AG04450 (cell line): Measurements from ENCODE around the gene PDGFD. TPM values are rescaled to one million over a fixed set of nuclear protein-coding genes. Genes with fewer than 3 reads are reported as not detected.

Experiments
- CTCF ChIA-PET: fragments of 300-600, 350-600 bp; formaldehyde crosslinking; extraction: SDS; loops from one replicate; lab custom pipeline; 2022; ENCODE audit warnings: antibody characterized with exemption, inconsistent platforms; lab: Charles Lee
- POLR2A ChIA-PET: fragments of 350-600 bp; formaldehyde crosslinking; extraction: SDS; loops from one replicate; lab custom pipeline; 2021; ENCODE audit warnings: antibody characterized with exemption, inconsistent platforms; lab: Yijun Ruan, JAX
- DNase-seq: peaks from one replicate; pipeline ENCODE4 v3.0.0-alpha.2; 2011; ENCODE audit warnings: low read depth, low spot score
- H3K27ac ChIP-seq: one replicate; pipeline ENCODE4 v1.5.1; 2012; ENCODE audit warnings: low read depth, low read length, control low read depth
- H3K27me3 ChIP-seq: one replicate; pipeline ENCODE4 v1.6.0; 2012; ENCODE audit warnings: low read length; ENCODE audit not compliant: control insufficient read depth, insufficient read depth
- H3K4me3 ChIP-seq: 2 replicates; pipeline ENCODE4 v1.5.1; 2011; ENCODE audit warnings: mild to moderate bottlenecking, low read depth, low read length, control low read depth
- H3K9me3 ChIP-seq: 2 replicates; pipeline ENCODE4 v1.5.1; 2012; ENCODE audit warnings: low read length; ENCODE audit not compliant: control insufficient read depth, insufficient read depth
- polyA plus RNA-seq: library from polyadenylated mRNA; depleted of rRNA; stranded (reverse); fragments of >200 nt; gene quantifications from 2 replicates; pipeline ENCODE4 v1.2.3, GENCODE V29; 2011
- TF ChIP-seq, protein P1 (sequence below): IDR thresholded peaks from 2 replicates; pipeline ENCODE4 v1.5.1; 2011; ENCODE audit warnings: low read depth, low read length, control low read depth, inconsistent platforms

Gene PDGFD
- polyA plus RNA-seq, 1 experiment = 58.1 TPM

- ChIA-PET POLR2A (no interaction called here), CTCF (no interaction called here)
- Histone ChIP-seq H3K27me3 (no peaks in the 10 kb centered on the region), H3K9me3 (no peaks in the 10 kb centered on the region), H3K4me3 (no peak overlapping the region), H3K27ac (no peak overlapping the region)
- DNase-seq = no peak
- TF ChIP-seq, protein P1, sequence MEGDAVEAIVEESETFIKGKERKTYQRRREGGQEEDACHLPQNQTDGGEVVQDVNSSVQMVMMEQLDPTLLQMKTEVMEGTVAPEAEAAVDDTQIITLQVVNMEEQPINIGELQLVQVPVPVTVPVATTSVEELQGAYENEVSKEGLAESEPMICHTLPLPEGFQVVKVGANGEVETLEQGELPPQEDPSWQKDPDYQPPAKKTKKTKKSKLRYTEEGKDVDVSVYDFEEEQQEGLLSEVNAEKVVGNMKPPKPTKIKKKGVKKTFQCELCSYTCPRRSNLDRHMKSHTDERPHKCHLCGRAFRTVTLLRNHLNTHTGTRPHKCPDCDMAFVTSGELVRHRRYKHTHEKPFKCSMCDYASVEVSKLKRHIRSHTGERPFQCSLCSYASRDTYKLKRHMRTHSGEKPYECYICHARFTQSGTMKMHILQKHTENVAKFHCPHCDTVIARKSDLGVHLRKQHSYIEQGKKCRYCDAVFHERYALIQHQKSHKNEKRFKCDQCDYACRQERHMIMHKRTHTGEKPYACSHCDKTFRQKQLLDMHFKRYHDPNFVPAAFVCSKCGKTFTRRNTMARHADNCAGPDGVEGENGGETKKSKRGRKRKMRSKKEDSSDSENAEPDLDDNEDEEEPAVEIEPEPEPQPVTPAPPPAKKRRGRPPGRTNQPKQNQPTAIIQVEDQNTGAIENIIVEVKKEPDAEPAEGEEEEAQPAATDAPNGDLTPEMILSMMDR = no peak
These were observed 99.8 kb downstream of the PDGFD start for GRCh38 chr11:104064034-104064630.

GRCh38 chr11:104061853-104062521 lies 102.0 kb downstream of the PDGFD start:
- no peaks in the 10 kb centered on the region for H3K9me3 ChIP-seq
- H3K27me3 ChIP-seq = no peaks in the 10 kb centered on the region
- H3K27ac ChIP-seq = no peak overlapping the region
- H3K4me3 ChIP-seq = no peak overlapping the region
- ChIA-PET CTCF (interaction anchor here (1.5 kb wide), 1 partner anchor 380 kb away, joined by 3 read pairs; no protein-coding TSS in a partner anchor), POLR2A (no interaction called here)
- TF ChIP-seq, protein P1 = no peak
- no peak for DNase-seq

- TF ChIP-seq, protein P1 = no peak
- Histone ChIP-seq H3K27ac (no peak overlapping the region), H3K4me3 (no peak overlapping the region), H3K27me3 (no peaks in the 10 kb centered on the region), H3K9me3 (no peaks in the 10 kb centered on the region)
- ChIA-PET POLR2A (no interaction called here), CTCF (interaction anchor here (0.5 to 1.1 kb wide), 2 partner anchors 379 to 442 kb away, joined by 3 read pairs; no protein-coding TSS in a partner anchor)
- no peak for DNase-seq
These were observed 103.1 kb downstream of the PDGFD start for GRCh38 chr11:104060820-104061219.

DNA sequence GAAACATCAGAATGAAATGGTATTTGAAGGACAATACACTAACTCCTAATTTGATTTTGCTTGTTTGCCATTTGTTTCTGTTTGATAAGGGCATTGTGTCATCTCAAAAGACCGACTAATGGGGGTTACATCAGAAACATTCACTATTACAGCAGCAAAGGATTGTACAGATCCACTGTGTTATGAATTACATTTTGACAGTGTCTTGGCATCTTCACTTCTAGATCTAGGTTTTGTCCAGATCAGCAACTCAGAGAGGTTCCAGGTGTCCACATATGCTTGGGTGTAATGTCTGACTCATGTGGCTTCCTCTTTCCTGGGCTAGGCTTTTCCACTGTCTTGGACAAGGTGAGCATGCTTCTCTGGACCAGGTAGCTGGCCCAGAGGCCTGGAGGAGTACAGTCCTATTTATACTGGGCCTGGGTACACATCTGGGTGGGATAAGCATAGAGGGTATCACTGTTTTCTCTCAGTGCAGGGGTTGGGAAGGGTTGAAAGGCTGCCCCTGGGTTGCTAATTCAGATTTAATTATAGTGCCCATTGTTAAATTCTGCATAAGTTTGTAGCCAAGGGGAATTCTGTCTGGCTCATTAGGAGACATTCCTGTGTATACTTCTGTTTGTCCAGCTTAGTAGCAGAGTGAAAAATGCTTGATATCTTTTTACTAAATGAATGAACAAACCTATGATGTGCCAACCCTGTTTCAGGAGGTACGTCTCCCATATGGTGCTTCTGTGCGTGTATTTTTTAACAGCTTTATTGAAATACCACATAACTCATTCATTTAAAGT lies 103.7 kb downstream of the PDGFD start:
- no peak overlapping the region for H3K27ac ChIP-seq
- H3K9me3 ChIP-seq = no peaks in the 10 kb centered on the region
- TF ChIP-seq, protein P1 = no peak
- no peaks in the 10 kb centered on the region for H3K27me3 ChIP-seq
- ChIA-PET CTCF (interaction anchor here (0.5 to 1.1 kb wide), 2 partner anchors 378 to 441 kb away, joined by 3 read pairs; no protein-coding TSS in a partner anchor), POLR2A (no interaction called here)
- H3K4me3 ChIP-seq = no peak overlapping the region
- no peak for DNase-seq

GRCh38 chr11:104058680-104059079 lies 105.3 kb downstream of the PDGFD start:
- Histone ChIP-seq H3K27ac (no peak overlapping the region), H3K9me3 (no peaks in the 10 kb centered on the region), H3K4me3 (no peak overlapping the region), H3K27me3 (no peaks in the 10 kb centered on the region)
- ChIA-PET POLR2A (no interaction called here), CTCF (no interaction called here)
- TF ChIP-seq, protein P1 = no peak
- DNase-seq = no peak
